Endothelial cell of umbilical vein (primary cell): Measurements from ENCODE around the gene GPA33. TPM values are rescaled to one million over a fixed set of nuclear protein-coding genes. Genes with fewer than 3 reads are reported as not detected.

ENCODE experiments used
- BruUV-seq: library from RNA; stranded (reverse); fragments of 400-500 nt; replicated peaks from 2 replicates; lab custom pipeline; 2021; lab: Mats Ljungman, UMichigan
- CTCF ChIA-PET: fragments of 300-600, 350-600 bp; sonication (Branson Sonifier 250); formaldehyde crosslinking; loops from one replicate; lab custom pipeline; 2021; ENCODE audit warnings: antibody characterized with exemption, inconsistent platforms; lab: Charles Lee
- POLR2A ChIA-PET: fragments of 300-600, 350-600 bp; sonication (Branson Sonifier 250); formaldehyde crosslinking; loops from one replicate; lab custom pipeline; 2021; ENCODE audit warnings: antibody characterized with exemption, inconsistent platforms; lab: Charles Lee
- DNase-seq: peaks from one replicate; pipeline ENCODE4 v3.0.0-alpha.2; 2011; ENCODE audit warnings: low read depth, low spot score
- FAIRE-seq: peaks from 2 replicates; lab custom pipeline; 2011; peaks lifted over from hg19 to GRCh38; lab: Jason Lieb, UNC
- H2AFZ ChIP-seq: 2 replicates; pipeline ENCODE4 v1.6.0; 2012; ENCODE audit warnings: low read depth, low read length, control low read depth, inconsistent platforms
- H3K27ac ChIP-seq: 2 replicates; pipeline ENCODE4 v1.5.1; 2011; ENCODE audit warnings: low read depth, mild to moderate bottlenecking, control low read depth, low read length, moderate library complexity; ENCODE audit not compliant: insufficient read depth
- H3K27me3 ChIP-seq, 2 experiments: 2 replicates each; pipeline versions ENCODE4 v1.6.0 to v1.6.1; 2011; ENCODE audit warnings: low read length in 2 of 2, mixed read lengths in 1 of 2; ENCODE audit not compliant: control insufficient read depth in 2 of 2, insufficient read depth in 2 of 2
- H3K36me3 ChIP-seq, 2 experiments: 2 replicates in 1 of 2; 3 replicates in 1 of 2; pipeline ENCODE4 v1.5.1; 2011; ENCODE audit warnings: low read length in 2 of 2, mild to moderate bottlenecking in 1 of 2, moderate library complexity in 1 of 2; ENCODE audit not compliant: control insufficient read depth in 2 of 2, insufficient read depth in 2 of 2; ENCODE audit errors: extremely low read depth in 1 of 2
- H3K4me1 ChIP-seq: 3 replicates; pipeline ENCODE4 v1.5.1; 2011; ENCODE audit warnings: mild to moderate bottlenecking, low read length; ENCODE audit not compliant: control insufficient read depth, insufficient read depth; ENCODE audit errors: extremely low read depth
- H3K4me2 ChIP-seq: 2 replicates; pipeline ENCODE4 v1.6.1; 2011; ENCODE audit warnings: low read length, control low read depth, mixed read lengths; ENCODE audit not compliant: insufficient read depth
- H3K4me3 ChIP-seq, 3 experiments: fragments of 200-600 bp in 1 of 3; sonication (generic), shearing (Covaris generic) in 1 of 3; replicated peaks in 1 of 3; 2 replicates each; pipeline ENCODE4 v1.5.1; 2011 to 2016; ENCODE audit warnings: control low read depth in 3 of 3, low read length in 3 of 3, mild to moderate bottlenecking in 2 of 3, inconsistent platforms in 1 of 3, low read depth in 1 of 3, moderate library complexity in 1 of 3; ENCODE audit not compliant: insufficient read depth in 1 of 3
- H3K79me2 ChIP-seq: 2 replicates; pipeline ENCODE4 v1.6.0; 2012; ENCODE audit warnings: low read length, inconsistent platforms; ENCODE audit not compliant: control insufficient read depth, insufficient read depth
- H3K9ac ChIP-seq: replicated peaks from 2 replicates; pipeline ENCODE3; 2011; ENCODE audit warnings: low read length, control low read depth; ENCODE audit not compliant: insufficient read depth; ENCODE audit errors: extremely low read depth
- H3K9me1 ChIP-seq: replicated peaks from 3 replicates; pipeline ENCODE4 v1.6.0; 2011; ENCODE audit warnings: mild to moderate bottlenecking, low read length; ENCODE audit not compliant: control insufficient read depth, insufficient read depth; ENCODE audit errors: extremely low read depth
- H3K9me3 ChIP-seq: replicated peaks from 2 replicates; pipeline ENCODE4 v1.5.1; 2012; ENCODE audit warnings: low read length, inconsistent platforms; ENCODE audit not compliant: control insufficient read depth, insufficient read depth
- H4K20me1 ChIP-seq: replicated peaks from 2 replicates; pipeline ENCODE3; 2011; ENCODE audit warnings: mild to moderate bottlenecking, low read length; ENCODE audit not compliant: control insufficient read depth, insufficient read depth; ENCODE audit errors: extremely low read depth
- EZH2 ChIP-seq: IDR thresholded peaks from 2 replicates; pipeline ENCODE4 v1.6.1; 2012; ENCODE audit warnings: borderline replicate concordance, low read depth, mild to moderate bottlenecking, moderate library complexity, low read length, inconsistent platforms; ENCODE audit not compliant: severe bottlenecking
- FOS ChIP-seq: IDR thresholded peaks from 2 replicates; pipeline ENCODE4 v1.6.1; 2011; ENCODE audit warnings: mild to moderate bottlenecking, low read length, moderate library complexity, borderline replicate concordance; ENCODE audit not compliant: insufficient read depth
- GATA2 ChIP-seq: IDR thresholded peaks from 2 replicates; pipeline ENCODE4 v1.7.0; 2011; ENCODE audit warnings: low read depth, mild to moderate bottlenecking, moderate library complexity, mixed read lengths, low read length; ENCODE audit not compliant: insufficient read length, insufficient read depth
- JUN ChIP-seq: IDR thresholded peaks from 2 replicates; pipeline ENCODE4 v1.6.1; 2011; ENCODE audit warnings: borderline replicate concordance, low read depth; ENCODE audit not compliant: insufficient read length, insufficient read depth
- MYC ChIP-seq: IDR thresholded peaks from one replicate; pipeline ENCODE4 v1.6.1; 2011; ENCODE audit warnings: mild to moderate bottlenecking, low read depth, low read length
- POLR2A ChIP-seq: IDR thresholded peaks from 2 replicates; pipeline ENCODE4 v1.6.1; 2012; ENCODE audit warnings: low read depth, mild to moderate bottlenecking, control low read depth, low read length
- POLR2AphosphoS5 ChIP-seq: IDR thresholded peaks from 2 replicates; pipeline ENCODE4 v1.6.1; 2012; ENCODE audit warnings: low read depth, mild to moderate bottlenecking, control low read depth, low read length, moderate library complexity; ENCODE audit not compliant: insufficient read depth
- dilution Hi-C: fragments of 300-500 bp; cut with MboI; formaldehyde crosslinking; loops from one replicate; pipeline ENCODE4 v1.15.0; 2019; ENCODE audit warnings: low sequenced_read_pairs; ENCODE audit not compliant: extremely low pct_ligation_motif_present
- intact Hi-C: fragments of 100-400 bp; cut with micrococcal nuclease; formaldehyde crosslinking; loops from one replicate; pipeline ENCODE4 v1.10.0; 2022
- polyA plus RNA-seq, 4 experiments: library from polyadenylated mRNA; depleted of rRNA in 3 of 4; stranded (reverse) in 3 of 4; unstranded in 1 of 4; fragments of >200 nt; gene quantifications; 2 replicates each; pipeline versions ENCODE4 v1.2.1 to v1.2.3, GENCODE V29; 2011 to 2012; ENCODE audit warnings: missing spikeins in 1 of 4
- total RNA-seq: library from RNA; stranded (reverse); gene quantifications from 2 replicates; pipeline ENCODE4 v1.2.3, GENCODE V29; 2021
- TF ChIP-seq, protein P1 (sequence below): IDR thresholded peaks from 2 replicates; pipeline ENCODE4 v1.6.1; 2011; ENCODE audit not compliant: insufficient read depth, insufficient read length
- TF ChIP-seq, protein P2 (sequence below), 2 donors: IDR thresholded peaks; 1 replicate in 1 of 2; 2 replicates in 1 of 2; pipeline ENCODE4 v1.5.1; 2011; ENCODE audit warnings: low read length in 2 of 2, mild to moderate bottlenecking in 2 of 2, moderate library complexity in 2 of 2, control low read depth in 1 of 2, inconsistent platforms in 1 of 2, low read depth in 1 of 2; ENCODE audit not compliant: insufficient read depth in 1 of 2; ENCODE audit errors: extremely low read depth in 1 of 2

Gene GPA33
- total and polyA plus RNA-seq, 2 donors (not counting 3 experiments of a cell fraction or from before 2014, with no cell fraction given): not detected

DNA sequence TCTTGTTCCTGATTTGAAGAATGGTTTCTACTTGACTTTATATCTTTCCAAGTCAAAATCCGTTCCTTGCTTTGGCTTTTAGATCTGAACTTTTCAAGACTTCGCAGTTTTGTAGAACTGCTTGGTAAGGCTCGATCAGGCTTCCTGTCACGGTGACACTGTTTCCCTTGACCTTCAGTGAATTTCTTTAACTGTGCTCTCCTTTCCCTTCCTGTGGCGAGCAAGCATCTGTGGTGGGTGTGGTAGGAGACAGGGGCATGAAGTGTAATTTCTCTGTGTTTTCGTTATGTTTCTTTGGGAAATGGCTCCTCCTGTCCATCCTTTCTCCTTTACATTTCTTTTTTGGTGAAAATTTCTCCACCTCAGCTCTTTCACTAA, 14.1 kb upstream of the GPA33 start:
- no peaks in the 10 kb centered on the region for H3K9me3 ChIP-seq
- peaks cover 4% of the 10 kb centered on the region in 2 experiments for H3K27me3 ChIP-seq
- no peak overlapping the region for H3K9ac ChIP-seq
- TF ChIP-seq, protein P1, sequence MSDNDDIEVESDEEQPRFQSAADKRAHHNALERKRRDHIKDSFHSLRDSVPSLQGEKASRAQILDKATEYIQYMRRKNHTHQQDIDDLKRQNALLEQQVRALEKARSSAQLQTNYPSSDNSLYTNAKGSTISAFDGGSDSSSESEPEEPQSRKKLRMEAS: no peak
- no peak for TF ChIP-seq GATA2
- no peak for TF ChIP-seq FOS
- TF ChIP-seq POLR2AphosphoS5: no peak
- no peak overlapping the region for H2AFZ ChIP-seq
- no peaks in the 10 kb centered on the region for H3K9me1 ChIP-seq
- DNase-seq: no peak
- BruUV-seq: no TSS peak
- H3K4me3 ChIP-seq: no peak overlapping the region
- no peaks in the 10 kb centered on the region for H3K4me1 ChIP-seq
- CTCF ChIA-PET: interaction anchor here (0.6 kb wide), 1 partner anchor 1170 kb away, joined by 3 read pairs; no protein-coding TSS in a partner anchor
- no peak overlapping the region for H3K27ac ChIP-seq
- intact Hi-C loops (no loop called here), dilution Hi-C loops (no loop called here)
- FAIRE-seq: no peak
- no peak overlapping the region for H3K4me2 ChIP-seq
- no peaks in the 10 kb centered on the region for H4K20me1 ChIP-seq
- no peaks in the 10 kb centered on the region for H3K36me3 ChIP-seq
- no peaks in the 10 kb centered on the region for H3K79me2 ChIP-seq
- POLR2A ChIA-PET: no interaction called here

GRCh38 chr1:167102906-167103573, 12.9 kb upstream of the GPA33 start:
- no TSS peak for BruUV-seq
- Histone ChIP-seq H3K27ac (no peak overlapping the region), H3K36me3 (no peaks in the 10 kb centered on the region), H3K9me3 (no peaks in the 10 kb centered on the region), H3K27me3 (peaks cover 4% of the 10 kb centered on the region in 2 experiments), H3K9me1 (no peaks in the 10 kb centered on the region), H3K79me2 (no peaks in the 10 kb centered on the region), H3K4me1 (no peaks in the 10 kb centered on the region), H3K4me2 (no peak overlapping the region), H4K20me1 (no peaks in the 10 kb centered on the region), H3K9ac (no peak overlapping the region), H2AFZ (no peak overlapping the region), H3K4me3 (no peak overlapping the region)
- CTCF ChIA-PET: no interaction called here
- POLR2A ChIA-PET: no interaction called here
- dilution Hi-C loops (no loop called here), intact Hi-C loops (no loop called here)
- DNase-seq (no peak), FAIRE-seq (no peak)
- TF ChIP-seq MYC (no peak), JUN (no peak), EZH2 (no peak), FOS (no peak), POLR2A (no peak), POLR2AphosphoS5 (no peak), GATA2 (no peak)
- TF ChIP-seq, protein P2, sequence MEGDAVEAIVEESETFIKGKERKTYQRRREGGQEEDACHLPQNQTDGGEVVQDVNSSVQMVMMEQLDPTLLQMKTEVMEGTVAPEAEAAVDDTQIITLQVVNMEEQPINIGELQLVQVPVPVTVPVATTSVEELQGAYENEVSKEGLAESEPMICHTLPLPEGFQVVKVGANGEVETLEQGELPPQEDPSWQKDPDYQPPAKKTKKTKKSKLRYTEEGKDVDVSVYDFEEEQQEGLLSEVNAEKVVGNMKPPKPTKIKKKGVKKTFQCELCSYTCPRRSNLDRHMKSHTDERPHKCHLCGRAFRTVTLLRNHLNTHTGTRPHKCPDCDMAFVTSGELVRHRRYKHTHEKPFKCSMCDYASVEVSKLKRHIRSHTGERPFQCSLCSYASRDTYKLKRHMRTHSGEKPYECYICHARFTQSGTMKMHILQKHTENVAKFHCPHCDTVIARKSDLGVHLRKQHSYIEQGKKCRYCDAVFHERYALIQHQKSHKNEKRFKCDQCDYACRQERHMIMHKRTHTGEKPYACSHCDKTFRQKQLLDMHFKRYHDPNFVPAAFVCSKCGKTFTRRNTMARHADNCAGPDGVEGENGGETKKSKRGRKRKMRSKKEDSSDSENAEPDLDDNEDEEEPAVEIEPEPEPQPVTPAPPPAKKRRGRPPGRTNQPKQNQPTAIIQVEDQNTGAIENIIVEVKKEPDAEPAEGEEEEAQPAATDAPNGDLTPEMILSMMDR (IDR thresholded peaks at IDR 0.05; ENCODE audit: extremely low read depth in 1 of 2, insufficient read depth in 1 of 2, low read depth in 1 of 2, low read length in 2 of 2): no peak
- TF ChIP-seq, protein P1: no peak
